AG04449 (cell line): ENCODE data around the gene ARHGAP26.

Experiments used
- CTCF ChIA-PET: fragments of 350-600 bp; formaldehyde crosslinking; extraction: SDS; loops from one replicate; lab custom pipeline; 2021; ENCODE audit warnings: antibody characterized with exemption; lab: Yijun Ruan, JAX
- POLR2A ChIA-PET: fragments of 400-600, 350-600 bp; formaldehyde crosslinking; extraction: SDS; loops from one replicate; lab custom pipeline; 2020; ENCODE audit warnings: antibody characterized with exemption, inconsistent platforms; lab: Yijun Ruan, JAX
- DNase-seq: peaks from one replicate; pipeline ENCODE4 v3.0.0-alpha.2; 2010; ENCODE audit warnings: low read depth, low spot score
- H3K4me3 ChIP-seq: 2 replicates; pipeline ENCODE4 v1.5.1; 2011; ENCODE audit warnings: low read depth, mild to moderate bottlenecking, control low read depth, low read length
- TF ChIP-seq, protein P1 (sequence below): IDR thresholded peaks from one replicate; pipeline ENCODE4 v1.5.1; 2011; ENCODE audit warnings: mild to moderate bottlenecking, moderate library complexity, low read length, control low read depth, inconsistent platforms; ENCODE audit not compliant: insufficient read depth; ENCODE audit errors: missing control alignments

ARHGAP26 gene

GRCh38 chr5:143168171-143168741 is 398.1 kb downstream of the ARHGAP26 start:
- no peak for DNase-seq
- TF ChIP-seq, protein P1, sequence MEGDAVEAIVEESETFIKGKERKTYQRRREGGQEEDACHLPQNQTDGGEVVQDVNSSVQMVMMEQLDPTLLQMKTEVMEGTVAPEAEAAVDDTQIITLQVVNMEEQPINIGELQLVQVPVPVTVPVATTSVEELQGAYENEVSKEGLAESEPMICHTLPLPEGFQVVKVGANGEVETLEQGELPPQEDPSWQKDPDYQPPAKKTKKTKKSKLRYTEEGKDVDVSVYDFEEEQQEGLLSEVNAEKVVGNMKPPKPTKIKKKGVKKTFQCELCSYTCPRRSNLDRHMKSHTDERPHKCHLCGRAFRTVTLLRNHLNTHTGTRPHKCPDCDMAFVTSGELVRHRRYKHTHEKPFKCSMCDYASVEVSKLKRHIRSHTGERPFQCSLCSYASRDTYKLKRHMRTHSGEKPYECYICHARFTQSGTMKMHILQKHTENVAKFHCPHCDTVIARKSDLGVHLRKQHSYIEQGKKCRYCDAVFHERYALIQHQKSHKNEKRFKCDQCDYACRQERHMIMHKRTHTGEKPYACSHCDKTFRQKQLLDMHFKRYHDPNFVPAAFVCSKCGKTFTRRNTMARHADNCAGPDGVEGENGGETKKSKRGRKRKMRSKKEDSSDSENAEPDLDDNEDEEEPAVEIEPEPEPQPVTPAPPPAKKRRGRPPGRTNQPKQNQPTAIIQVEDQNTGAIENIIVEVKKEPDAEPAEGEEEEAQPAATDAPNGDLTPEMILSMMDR: no peak
- CTCF ChIA-PET: interaction anchor here (5.3 kb wide), 1 partner anchor 13 kb away, joined by 23 read pairs; no protein-coding TSS in a partner anchor
- no peak overlapping the region for H3K4me3 ChIP-seq
- POLR2A ChIA-PET: interaction anchor here (1.4 kb wide), 1 partner anchor 9 kb away, joined by 4 read pairs; no protein-coding TSS in a partner anchor

- POLR2A ChIA-PET: interaction anchor here (1.4 kb wide), 1 partner anchor 8 kb away, joined by 4 read pairs; no protein-coding TSS in a partner anchor
- DNase-seq: no peak
- H3K4me3 ChIP-seq: no peak overlapping the region
- TF ChIP-seq, protein P1: no peak
- CTCF ChIA-PET: interaction anchor here (5.3 kb wide), 1 partner anchor 14 kb away, joined by 23 read pairs; no protein-coding TSS in a partner anchor
These were observed 399.0 kb downstream of the ARHGAP26 start for GRCh38 chr5:143168921-143169810.

- DNase-seq: no peak
- TF ChIP-seq, protein P1: no peak
- H3K4me3 ChIP-seq: no peak overlapping the region
- POLR2A ChIA-PET: interaction anchor here (0.6 kb wide), 1 partner anchor 160 kb away, joined by 3 read pairs; no protein-coding TSS in a partner anchor
- CTCF ChIA-PET: interaction anchor here (5.3 kb wide), 1 partner anchor 15 kb away, joined by 23 read pairs; no protein-coding TSS in a partner anchor
These were observed 399.9 kb downstream of the ARHGAP26 start for GRCh38 chr5:143170104-143170503.

- ChIA-PET CTCF (interaction anchor here (1.0 to 5.3 kb wide), 2 partner anchors 13 to 16 kb away, joined by 3 to 23 read pairs; no protein-coding TSS in a partner anchor), POLR2A (no interaction called here)
- TF ChIP-seq, protein P1: no peak
- H3K4me3 ChIP-seq: no peak overlapping the region
- DNase-seq: no peak
These were observed 400.8 kb downstream of the ARHGAP26 start for GRCh38 chr5:143170977-143171376.

GRCh38 chr5:143172739-143173138 is 402.6 kb downstream of the ARHGAP26 start:
- ChIA-PET POLR2A (no interaction called here), CTCF (no interaction called here)
- no peak for DNase-seq
- H3K4me3 ChIP-seq: no peak overlapping the region
- TF ChIP-seq, protein P1: no peak
